HL-60 (cell line): ENCODE results near the gene CELSR2.

Source experiments
- DNase-seq, 2 experiments: peaks; one replicate each; pipeline ENCODE4 v3.0.0-alpha.2; 2010 to 2020; ENCODE audit warnings: low read depth in 1 of 2, low spot score in 1 of 2
- H3K27ac ChIP-seq: fragments of 250-450 bp; sonication (Bioruptor Pico); replicated peaks from 2 replicates; pipeline ENCODE4 v1.5.1; 2020; ENCODE audit warnings: mild to moderate bottlenecking, moderate library complexity
- H3K27me3 ChIP-seq: fragments of 250-450 bp; sonication (Bioruptor Pico); 2 replicates; pipeline ENCODE4 v1.5.1; 2021; ENCODE audit warnings: mild to moderate bottlenecking, moderate library complexity; ENCODE audit not compliant: insufficient read depth, poor library complexity, severe bottlenecking
- H3K4me3 ChIP-seq: replicated peaks from 2 replicates; pipeline ENCODE4 v1.5.1; 2011; ENCODE audit warnings: mild to moderate bottlenecking, control low read depth, low read length; ENCODE audit not compliant: insufficient read depth
- CTCF ChIP-seq: IDR thresholded peaks from one replicate; pipeline ENCODE4 v1.5.1; 2011; ENCODE audit warnings: low read length, control low read depth, inconsistent platforms; ENCODE audit not compliant: insufficient read depth
- GABPA ChIP-seq: IDR thresholded peaks from 2 replicates; pipeline ENCODE4 v1.6.1; 2012; ENCODE audit warnings: low read depth
- POLR2AphosphoS5 ChIP-seq: IDR thresholded peaks from 2 replicates; pipeline ENCODE4 v1.6.1; 2012; ENCODE audit warnings: low read depth
- SPI1 ChIP-seq: IDR thresholded peaks from 2 replicates; pipeline ENCODE4 v1.6.1; 2012; ENCODE audit warnings: low read depth, mild to moderate bottlenecking, borderline replicate concordance
- TF ChIP-seq, protein P1 (sequence below): IDR thresholded peaks from 2 replicates; pipeline ENCODE4 v1.6.1; 2012; ENCODE audit warnings: low read depth; ENCODE audit not compliant: insufficient replicate concordance

Gene CELSR2

GRCh38 chr1:109265741-109266330 lies 16.5 kb downstream of the CELSR2 start:
- Histone ChIP-seq H3K4me3 (no peak overlapping the region), H3K27ac (no peak overlapping the region), H3K27me3 (no peaks in the 10 kb centered on the region)
- DNase-seq, result no peak
- TF ChIP-seq CTCF, result no peak
- TF ChIP-seq, protein P1, sequence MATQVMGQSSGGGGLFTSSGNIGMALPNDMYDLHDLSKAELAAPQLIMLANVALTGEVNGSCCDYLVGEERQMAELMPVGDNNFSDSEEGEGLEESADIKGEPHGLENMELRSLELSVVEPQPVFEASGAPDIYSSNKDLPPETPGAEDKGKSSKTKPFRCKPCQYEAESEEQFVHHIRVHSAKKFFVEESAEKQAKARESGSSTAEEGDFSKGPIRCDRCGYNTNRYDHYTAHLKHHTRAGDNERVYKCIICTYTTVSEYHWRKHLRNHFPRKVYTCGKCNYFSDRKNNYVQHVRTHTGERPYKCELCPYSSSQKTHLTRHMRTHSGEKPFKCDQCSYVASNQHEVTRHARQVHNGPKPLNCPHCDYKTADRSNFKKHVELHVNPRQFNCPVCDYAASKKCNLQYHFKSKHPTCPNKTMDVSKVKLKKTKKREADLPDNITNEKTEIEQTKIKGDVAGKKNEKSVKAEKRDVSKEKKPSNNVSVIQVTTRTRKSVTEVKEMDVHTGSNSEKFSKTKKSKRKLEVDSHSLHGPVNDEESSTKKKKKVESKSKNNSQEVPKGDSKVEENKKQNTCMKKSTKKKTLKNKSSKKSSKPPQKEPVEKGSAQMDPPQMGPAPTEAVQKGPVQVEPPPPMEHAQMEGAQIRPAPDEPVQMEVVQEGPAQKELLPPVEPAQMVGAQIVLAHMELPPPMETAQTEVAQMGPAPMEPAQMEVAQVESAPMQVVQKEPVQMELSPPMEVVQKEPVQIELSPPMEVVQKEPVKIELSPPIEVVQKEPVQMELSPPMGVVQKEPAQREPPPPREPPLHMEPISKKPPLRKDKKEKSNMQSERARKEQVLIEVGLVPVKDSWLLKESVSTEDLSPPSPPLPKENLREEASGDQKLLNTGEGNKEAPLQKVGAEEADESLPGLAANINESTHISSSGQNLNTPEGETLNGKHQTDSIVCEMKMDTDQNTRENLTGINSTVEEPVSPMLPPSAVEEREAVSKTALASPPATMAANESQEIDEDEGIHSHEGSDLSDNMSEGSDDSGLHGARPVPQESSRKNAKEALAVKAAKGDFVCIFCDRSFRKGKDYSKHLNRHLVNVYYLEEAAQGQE, result no peak
- no peak for TF ChIP-seq GABPA
- no peak for TF ChIP-seq POLR2AphosphoS5
- TF ChIP-seq SPI1, result no peak

DNA sequence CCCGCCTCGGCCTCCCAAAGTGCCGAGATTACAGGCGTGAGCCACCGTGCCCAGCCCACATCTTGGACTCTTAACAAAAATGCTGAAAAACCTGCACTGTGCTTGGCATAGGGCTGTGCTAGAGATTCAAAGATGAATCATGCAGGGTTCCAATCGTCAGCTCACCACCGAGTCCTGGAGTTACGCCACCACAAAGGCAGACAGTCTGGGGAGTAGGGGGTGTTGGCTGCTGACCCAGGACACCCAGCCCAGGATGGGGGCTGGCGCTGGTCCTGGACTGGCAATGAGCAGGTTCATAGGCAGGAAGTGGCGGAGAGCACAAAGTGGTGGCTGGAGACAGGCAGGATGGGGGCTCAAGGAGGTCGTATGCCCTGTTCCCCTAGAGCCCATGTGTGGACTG lies 17.6 kb downstream of the CELSR2 start:
- no peaks in the 10 kb centered on the region for H3K27me3 ChIP-seq
- no peak overlapping the region for H3K27ac ChIP-seq
- no peak for DNase-seq
- TF ChIP-seq SPI1 (no peak), POLR2AphosphoS5 (no peak), CTCF (no peak), GABPA (no peak)
- TF ChIP-seq, protein P1, result no peak
- H3K4me3 ChIP-seq, result no peak overlapping the region

DNA sequence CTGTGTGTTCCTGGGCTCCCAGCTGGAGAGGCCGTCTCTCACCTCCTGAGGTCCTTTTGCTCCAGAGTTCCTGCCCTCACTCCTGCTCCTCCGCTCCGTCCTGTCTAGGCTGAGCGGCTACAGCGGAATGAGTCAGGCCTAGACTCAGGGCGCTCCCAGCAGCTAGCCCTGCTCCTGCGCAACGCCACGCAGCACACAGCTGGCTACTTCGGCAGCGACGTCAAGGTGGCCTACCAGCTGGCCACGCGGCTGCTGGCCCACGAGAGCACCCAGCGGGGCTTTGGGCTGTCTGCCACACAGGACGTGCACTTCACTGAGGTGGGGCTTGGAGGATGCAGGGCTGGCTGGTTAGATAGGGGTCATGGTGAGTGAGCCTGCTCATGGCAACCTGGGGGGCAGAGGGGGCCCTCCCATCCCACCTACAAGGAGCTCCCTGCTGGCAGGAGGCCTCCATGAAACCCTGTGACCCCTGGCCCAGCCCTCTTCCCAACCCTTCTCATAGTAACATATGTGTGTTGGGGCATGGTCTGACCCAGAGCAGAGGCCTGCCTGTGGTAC lies 18.5 kb downstream of the CELSR2 start:
- Histone ChIP-seq H3K27ac (no peak overlapping the region), H3K27me3 (no peaks in the 10 kb centered on the region), H3K4me3 (no peak overlapping the region)
- TF ChIP-seq POLR2AphosphoS5 (no peak), CTCF (no peak), SPI1 (no peak)
- TF ChIP-seq, protein P1, result no peak
- no peak for DNase-seq
